Measurements from ENCODE around the gene ITSN1.
"Not testable (repeated sequence)": the region's sequence is repeated elsewhere in the genome, so short reads cannot be mapped to it uniquely, and the experiment has no call there.

The ITSN1 gene

DNA sequence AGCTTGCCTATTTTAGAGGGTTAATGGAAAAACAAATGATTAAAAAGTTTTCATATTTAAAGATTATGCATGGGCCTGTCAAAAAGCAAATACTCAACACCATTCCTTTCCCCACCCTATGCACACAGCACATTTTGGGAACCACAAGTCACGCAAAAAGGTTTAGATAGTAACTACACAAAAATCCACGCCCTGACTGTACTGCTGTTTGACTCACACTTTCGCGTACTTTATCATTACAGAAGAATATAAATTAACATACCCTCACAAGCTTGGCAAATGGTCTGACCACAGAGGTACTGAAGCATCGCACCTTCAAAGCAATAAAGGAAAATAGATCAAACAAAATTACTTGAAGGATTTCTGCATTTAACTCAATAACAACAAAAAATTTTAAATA lies 271.9 kb downstream of the ITSN1 start:
- no peak for TF ChIP-seq ZFX (IDR thresholded peaks at IDR 0.05; ENCODE audit: borderline replicate concordance)
- TF ChIP-seq, protein P1, sequence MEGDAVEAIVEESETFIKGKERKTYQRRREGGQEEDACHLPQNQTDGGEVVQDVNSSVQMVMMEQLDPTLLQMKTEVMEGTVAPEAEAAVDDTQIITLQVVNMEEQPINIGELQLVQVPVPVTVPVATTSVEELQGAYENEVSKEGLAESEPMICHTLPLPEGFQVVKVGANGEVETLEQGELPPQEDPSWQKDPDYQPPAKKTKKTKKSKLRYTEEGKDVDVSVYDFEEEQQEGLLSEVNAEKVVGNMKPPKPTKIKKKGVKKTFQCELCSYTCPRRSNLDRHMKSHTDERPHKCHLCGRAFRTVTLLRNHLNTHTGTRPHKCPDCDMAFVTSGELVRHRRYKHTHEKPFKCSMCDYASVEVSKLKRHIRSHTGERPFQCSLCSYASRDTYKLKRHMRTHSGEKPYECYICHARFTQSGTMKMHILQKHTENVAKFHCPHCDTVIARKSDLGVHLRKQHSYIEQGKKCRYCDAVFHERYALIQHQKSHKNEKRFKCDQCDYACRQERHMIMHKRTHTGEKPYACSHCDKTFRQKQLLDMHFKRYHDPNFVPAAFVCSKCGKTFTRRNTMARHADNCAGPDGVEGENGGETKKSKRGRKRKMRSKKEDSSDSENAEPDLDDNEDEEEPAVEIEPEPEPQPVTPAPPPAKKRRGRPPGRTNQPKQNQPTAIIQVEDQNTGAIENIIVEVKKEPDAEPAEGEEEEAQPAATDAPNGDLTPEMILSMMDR (IDR thresholded peaks at IDR 0.05), result no peak
- peak overlapping the region; percentile 65; the same call in 1 of the 2 replicates for H3K27ac ChIP-seq

DNA sequence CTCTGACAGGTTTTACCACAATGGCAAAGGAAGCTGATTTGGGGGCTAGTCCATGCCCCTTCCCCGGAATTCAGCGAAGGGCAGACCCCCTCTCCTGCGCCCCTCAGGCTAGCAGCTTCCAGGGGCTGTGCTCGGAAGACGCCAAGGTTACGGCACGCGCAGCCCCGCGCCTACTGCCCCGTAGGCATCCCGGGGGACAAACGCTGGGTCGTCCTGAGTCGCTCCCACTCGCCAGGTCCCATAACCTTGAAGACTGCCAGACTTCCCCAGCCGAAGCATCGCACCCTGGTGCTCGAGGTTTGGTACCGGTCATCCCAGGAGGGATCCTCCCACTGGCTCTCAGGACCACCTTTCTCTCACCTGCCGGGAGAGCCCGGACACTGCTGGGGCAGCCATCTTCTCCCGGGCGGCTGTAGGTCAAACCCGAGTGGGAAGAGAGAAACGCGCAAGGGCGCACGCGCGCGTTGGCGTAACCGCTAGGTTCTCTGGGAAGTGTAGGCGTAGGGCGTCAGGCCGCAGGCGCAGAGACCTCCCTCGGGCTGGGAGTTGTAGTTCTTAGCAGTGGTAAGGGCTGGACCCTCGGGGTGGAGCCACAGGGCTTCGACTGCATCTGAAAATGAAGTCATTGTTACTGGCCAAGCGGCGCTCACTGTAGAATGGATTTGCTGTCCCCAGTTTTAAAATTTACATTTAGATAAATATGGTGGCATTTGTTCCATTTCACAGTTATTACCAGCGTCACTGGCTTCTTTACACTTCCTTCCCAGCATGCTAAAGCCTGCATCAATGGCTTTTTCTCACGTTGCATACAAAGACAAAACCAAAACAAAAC lies 273.3 kb downstream of the ITSN1 start, which contains the start of gene ATP5PO:
Gene ATP5PO, minus strand, starts transcription at position 437 of the 832 bp plus-strand sequence. Its CDS starts 41 bp downstream, at position 396.
- H3K27ac ChIP-seq, result peak within 1 kb of the TSS; percentile 65
- TF ChIP-seq ZFX (IDR thresholded peaks at IDR 0.05; ENCODE audit: borderline replicate concordance), result no peak
- TF ChIP-seq, protein P1 (IDR thresholded peaks at IDR 0.05), result no peak

DNA sequence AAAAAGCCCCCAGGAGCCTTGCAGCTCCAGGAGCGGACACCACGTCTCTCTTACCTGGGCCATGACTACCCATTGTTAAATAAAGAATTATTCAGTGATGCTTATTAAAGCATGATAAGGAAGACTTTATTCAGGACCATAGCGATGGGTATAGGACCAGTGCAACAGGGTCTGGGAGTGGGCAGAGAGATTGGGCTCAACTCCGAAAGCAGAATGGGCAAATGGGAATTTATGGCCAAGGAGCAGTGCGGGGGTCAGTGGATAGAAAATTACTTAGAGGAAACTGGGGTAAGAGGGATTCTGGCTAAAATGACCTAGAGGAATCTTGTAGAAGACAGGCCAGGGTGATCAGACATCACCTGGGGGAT lies 273.9 kb downstream of the ITSN1 start:
- peak overlapping the region; percentile 65 for H3K27ac ChIP-seq
- TF ChIP-seq, protein P1 (IDR thresholded peaks at IDR 0.05), result no peak
- TF ChIP-seq ZFX (IDR thresholded peaks at IDR 0.05; ENCODE audit: borderline replicate concordance), result no peak

DNA sequence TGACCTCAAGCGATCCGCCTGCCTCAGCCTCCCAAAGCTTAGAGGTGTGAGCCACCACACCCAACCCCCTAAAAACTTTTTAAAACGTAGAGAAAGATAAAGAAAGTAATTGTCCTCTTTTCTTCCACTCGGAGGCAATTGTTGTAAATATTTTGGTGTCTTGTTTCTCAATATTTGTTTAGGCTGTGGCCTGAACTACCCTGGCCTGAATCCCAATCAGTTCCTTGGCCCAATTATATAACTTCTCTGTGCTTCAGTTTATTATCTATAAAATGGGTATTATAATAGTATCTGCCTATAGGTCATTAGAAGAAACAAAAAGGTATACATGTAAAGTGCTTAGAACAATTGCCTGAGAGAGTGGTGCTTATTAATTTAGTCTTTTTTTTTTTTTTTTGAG lies 275.1 kb downstream of the ITSN1 start:
- H3K27ac ChIP-seq, result no peak overlapping the region
- no peak for TF ChIP-seq ZFX (IDR thresholded peaks at IDR 0.05; ENCODE audit: borderline replicate concordance)
- TF ChIP-seq, protein P1 (IDR thresholded peaks at IDR 0.05), result no peak

DNA sequence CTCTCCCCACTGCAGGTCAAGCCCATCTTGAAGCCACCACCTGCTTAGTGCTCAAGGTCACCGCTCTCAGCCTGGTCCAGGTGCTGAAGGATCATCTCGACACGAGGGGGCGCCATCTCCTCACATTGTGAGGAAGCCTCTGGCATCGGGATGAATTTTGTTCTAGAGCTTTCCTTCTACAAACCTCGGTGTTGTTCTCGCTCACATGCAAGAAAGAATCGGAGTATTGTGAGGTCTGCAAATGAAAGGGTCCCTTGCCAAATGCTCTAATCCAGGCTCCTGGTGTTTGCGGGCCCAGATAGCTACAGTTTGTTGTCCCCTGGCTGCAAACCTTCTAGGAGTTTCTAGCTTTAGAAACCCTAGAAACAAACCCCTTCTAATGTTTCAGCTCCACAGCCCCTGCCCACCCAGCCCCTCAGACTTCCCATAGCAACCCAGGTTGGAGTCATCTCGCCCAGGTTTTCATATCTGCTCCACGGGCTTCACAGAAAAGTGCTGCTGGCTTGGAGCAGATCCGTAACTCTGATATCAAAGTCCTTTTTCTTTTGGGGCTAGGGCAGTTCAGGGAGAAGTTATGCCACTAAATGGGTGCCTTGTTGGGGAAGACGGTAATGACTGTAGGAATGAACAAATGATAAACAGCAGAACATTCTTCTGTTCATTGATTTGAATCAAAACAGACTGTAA lies 281.9 kb downstream of the ITSN1 start:
- no peak for TF ChIP-seq ZFX (IDR thresholded peaks at IDR 0.05; ENCODE audit: borderline replicate concordance)
- TF ChIP-seq, protein P1 (IDR thresholded peaks at IDR 0.05), result peak; percentile 84
- no peak overlapping the region for H3K27ac ChIP-seq

DNA sequence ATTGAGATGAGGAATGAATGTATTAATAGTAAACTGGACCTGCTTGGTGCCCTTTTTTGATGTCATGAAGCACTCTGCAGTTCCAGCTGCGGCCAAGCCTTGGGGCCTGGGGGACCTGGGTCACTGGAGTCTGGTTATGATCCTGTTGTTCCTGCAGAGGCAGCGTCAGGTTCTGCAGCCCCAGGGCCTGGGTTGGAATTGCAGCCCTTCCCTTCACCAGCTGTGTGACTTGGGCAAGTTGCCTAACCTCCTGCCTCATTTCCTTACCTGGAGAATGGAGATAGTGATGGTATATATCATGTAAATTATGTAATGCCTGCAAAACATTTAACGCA lies 282.4 kb downstream of the ITSN1 start:
- no peak for TF ChIP-seq ZFX (IDR thresholded peaks at IDR 0.05; ENCODE audit: borderline replicate concordance)
- TF ChIP-seq, protein P1 (IDR thresholded peaks at IDR 0.05), result no peak

DNA sequence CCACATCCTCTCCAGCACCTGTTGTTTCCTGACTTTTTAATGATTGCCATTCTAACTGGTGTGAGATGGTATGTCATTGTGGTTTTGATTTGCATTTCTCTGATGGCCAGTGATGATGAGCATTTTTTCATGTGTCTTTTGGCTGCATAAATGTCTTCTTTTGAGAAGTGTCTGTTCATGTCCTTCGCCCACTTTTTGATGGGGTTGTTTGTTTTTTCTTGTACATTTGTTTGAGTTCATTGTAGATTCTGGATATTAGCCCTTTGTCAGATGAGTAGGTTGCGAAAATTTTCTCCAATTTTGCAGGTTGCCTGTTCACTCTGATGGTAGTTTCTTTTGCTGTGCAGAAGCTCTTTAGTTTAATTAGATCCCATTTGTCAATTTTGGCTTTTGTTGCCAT lies 283.9 kb downstream of the ITSN1 start:
- H3K27ac ChIP-seq, result not testable (repeated sequence)

More for the DNA sequence above, 282.4 kb downstream of the ITSN1 start:
- no peak overlapping the region for H3K27ac ChIP-seq

DNA sequence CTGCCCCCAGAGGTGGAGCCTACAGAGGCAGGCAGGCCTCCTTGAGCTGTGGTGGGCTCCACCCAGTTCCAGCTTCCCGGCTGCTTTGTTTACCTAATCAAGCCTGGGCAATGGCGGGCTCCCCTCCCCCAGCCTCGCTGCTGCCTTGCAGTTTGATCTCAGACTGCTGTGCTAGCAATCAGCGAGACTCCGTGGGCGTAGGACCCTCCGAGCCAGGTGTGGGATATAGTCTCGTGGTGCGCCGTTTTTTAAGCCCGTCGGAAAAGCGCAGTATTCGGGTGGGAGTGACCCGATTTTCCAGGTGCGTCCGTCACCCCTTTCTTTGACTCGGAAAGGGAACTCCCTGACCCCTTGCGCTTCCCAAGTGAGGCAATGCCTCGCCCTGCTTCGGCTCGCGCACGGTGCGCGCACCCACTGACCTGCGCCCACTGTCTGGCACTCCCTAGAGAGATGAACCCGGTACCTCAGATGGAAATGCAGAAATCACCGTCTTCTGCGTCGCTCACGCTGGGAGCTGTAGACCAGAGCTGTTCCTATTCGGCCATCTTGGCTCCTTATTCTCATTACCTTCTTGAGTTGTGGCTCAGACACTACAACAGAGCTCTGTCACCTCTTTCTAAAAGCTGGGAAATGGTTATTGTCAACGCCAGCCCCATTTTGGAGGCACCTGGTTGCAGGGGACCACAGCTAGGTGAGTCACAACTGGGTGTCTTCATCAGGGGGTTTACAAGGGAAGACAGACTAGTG lies 288.9 kb downstream of the ITSN1 start:
- peak overlapping the region; percentile 63 for H3K27ac ChIP-seq
